Omental fat pad (tissue), 4 donors: ENCODE measurements around the gene TEX47. TPM values are rescaled to one million over a fixed set of nuclear protein-coding genes. Genes with fewer than 3 reads are reported as not detected.

Source experiments
- ATAC-seq: fragments of 150-250 bp; one replicate; pipeline ENCODE4 v1.9.1; 2016; ENCODE audit warnings: mild to moderate bottlenecking, moderate library complexity; ENCODE audit not compliant: low FRiP score
- DNase-seq: peaks from one replicate; pipeline ENCODE4 v3.0.0-alpha.2; 2019; ENCODE audit warnings: low spot score
- CTCF ChIP-seq, 3 donors: fragments of 450-650 bp; IDR thresholded peaks; one replicate each; pipeline ENCODE4 v1.5.1; 2016 to 2017; ENCODE audit warnings: antibody characterized with exemption in 3 of 3, mild to moderate bottlenecking in 3 of 3, moderate library complexity in 2 of 3
- total RNA-seq, 4 donors: library from RNA; depleted of rRNA; stranded (reverse); fragments of >200 nt; gene quantifications; one replicate each; pipeline ENCODE4 v1.1.0, GENCODE V29; 2016

Gene TEX47
- not detected for total RNA-seq

- DNase-seq (no peak), ATAC-seq (no peak)
- no peak for TF ChIP-seq CTCF (IDR thresholded peaks at IDR 0.05)
These were observed at the start of gene TEX47 for GRCh38 chr7:88795553-88795952. TSS of gene TEX47 (minus strand) at chr7:88795737. CDS start at chr7:88794942, 795 bp downstream.

GRCh38 chr7:88845091-88845490 is 49.6 kb upstream of the TEX47 start:
- ATAC-seq (no peak), DNase-seq (no peak)
- no peak for TF ChIP-seq CTCF (IDR thresholded peaks at IDR 0.05)

GRCh38 chr7:88842201-88842600 is 46.7 kb upstream of the TEX47 start:
- DNase-seq, result no peak
- no peak for TF ChIP-seq CTCF (IDR thresholded peaks at IDR 0.05)
- ATAC-seq, result no peak

- no peak for DNase-seq
- TF ChIP-seq CTCF (IDR thresholded peaks at IDR 0.05), result no peak
- no peak for ATAC-seq
These were observed 39.7 kb upstream of the TEX47 start for GRCh38 chr7:88835147-88835728.

- ATAC-seq (no peak), DNase-seq (no peak)
- no peak for TF ChIP-seq CTCF (IDR thresholded peaks at IDR 0.05)
These were observed 30.7 kb upstream of the TEX47 start for GRCh38 chr7:88826222-88826621.

GRCh38 chr7:88818552-88818951 is 23.0 kb upstream of the TEX47 start:
- no peak for TF ChIP-seq CTCF (IDR thresholded peaks at IDR 0.05)
- DNase-seq (no peak), ATAC-seq (no peak)

GRCh38 chr7:88806280-88807037 is 10.9 kb upstream of the TEX47 start:
- DNase-seq, result no peak
- ATAC-seq, result no peak
- no peak for TF ChIP-seq CTCF (IDR thresholded peaks at IDR 0.05)
